ENCODE measurements around the gene SLC6A18.
"Not testable (repeated sequence)": the region's sequence is repeated elsewhere in the genome, so short reads cannot be mapped to it uniquely, and the experiment has no call there.

The SLC6A18 gene

GRCh38 chr5:1251678-1252580 lies 26.7 kb downstream of the SLC6A18 start:
- DNase-seq = no peak

GRCh38 chr5:1252681-1253080 lies 27.5 kb downstream of the SLC6A18 start:
- DNase-seq = no peak

- no peak for DNase-seq
These were observed 28.4 kb downstream of the SLC6A18 start for GRCh38 chr5:1253456-1254105.

GRCh38 chr5:1254196-1254595 lies 29.0 kb downstream of the SLC6A18 start:
- no peak for DNase-seq

- no peak for DNase-seq
These were observed 29.9 kb downstream of the SLC6A18 start for GRCh38 chr5:1255081-1255561.

GRCh38 chr5:1256776-1257175 lies 31.6 kb downstream of the SLC6A18 start:
- DNase-seq = no peak

GRCh38 chr5:1257363-1257762 lies 32.2 kb downstream of the SLC6A18 start:
- DNase-seq = no peak

GRCh38 chr5:1257841-1258240 lies 32.7 kb downstream of the SLC6A18 start:
- DNase-seq = no peak

GRCh38 chr5:1259806-1260480 lies 34.8 kb downstream of the SLC6A18 start:
- no peak for DNase-seq

GRCh38 chr5:1261643-1262042 lies 36.5 kb downstream of the SLC6A18 start:
- DNase-seq = no peak

- no peak for DNase-seq
These were observed 37.2 kb downstream of the SLC6A18 start for GRCh38 chr5:1262381-1262780.

GRCh38 chr5:1264211-1264610 lies 39.0 kb downstream of the SLC6A18 start:
- DNase-seq = no peak

- DNase-seq = no peak
These were observed 39.8 kb downstream of the SLC6A18 start for GRCh38 chr5:1265026-1265425.

- no peak for DNase-seq
These were observed 40.6 kb downstream of the SLC6A18 start for GRCh38 chr5:1265461-1266455.

- no peak for DNase-seq
These were observed 41.6 kb downstream of the SLC6A18 start for GRCh38 chr5:1266791-1267190.

- not testable (repeated sequence) for DNase-seq
These were observed 42.3 kb downstream of the SLC6A18 start for GRCh38 chr5:1267464-1267863.

GRCh38 chr5:1268056-1268455 lies 42.9 kb downstream of the SLC6A18 start:
- DNase-seq = no peak

- no peak for DNase-seq
These were observed 43.5 kb downstream of the SLC6A18 start for GRCh38 chr5:1268666-1269065.

- no peak for DNase-seq
These were observed 45.2 kb downstream of the SLC6A18 start for GRCh38 chr5:1270426-1270825.

Data from nucleus accumbens (tissue), 56 donors.